Fibroblast of lung (primary cell): ENCODE measurements around the gene WDHD1.

ENCODE experiments used
- CTCF ChIP-seq, 2 donors: IDR thresholded peaks in 1 of 2; conservative IDR thresholded peaks in 1 of 2; 1 replicate in 1 of 2; 2 replicates in 1 of 2; pipeline ENCODE4 v1.5.1; 2011 to 2012; ENCODE audit warnings: low read length in 2 of 2, control low read depth in 1 of 2, inconsistent platforms in 1 of 2, low read depth in 1 of 2, mild to moderate bottlenecking in 1 of 2
- EZH2 ChIP-seq: IDR thresholded peaks from 2 replicates; pipeline ENCODE4 v1.5.1; 2012; ENCODE audit warnings: low read length, control low read depth, mild to moderate bottlenecking; ENCODE audit errors: missing control alignments

- no peak for TF ChIP-seq CTCF (conservative IDR thresholded peaks at IDR 0.05 in 1 of 2, IDR thresholded peaks at IDR 0.05 in 1 of 2; ENCODE audit: low read depth in 1 of 2, low read length in 2 of 2)
- no peak for TF ChIP-seq EZH2
Observed at GRCh38 chr14:55066223-55066622, 39.3 kb upstream of the WDHD1 start.
